Fibroblast of lung (primary cell): ENCODE data around the gene AMIGO3. TPM values are rescaled to one million over a fixed set of nuclear protein-coding genes. Genes with fewer than 3 reads are reported as not detected.
"Not testable (repeated sequence)": the region's sequence is repeated elsewhere in the genome, so short reads cannot be mapped to it uniquely, and the experiment has no call there.

ENCODE experiments used
- DNase-seq, 2 donors: peaks; one replicate each; pipeline versions ENCODE4 v3.0.0 to v3.0.0-alpha.2; 2010; ENCODE audit warnings: low read depth in 2 of 2
- H2AFZ ChIP-seq: 2 replicates; pipeline ENCODE4 v1.5.1; 2012; ENCODE audit warnings: low read length, control low read depth, inconsistent platforms
- H3K27ac ChIP-seq: 2 replicates; pipeline ENCODE4 v1.5.1; 2011; ENCODE audit warnings: low read length, control low read depth; ENCODE audit not compliant: insufficient read depth
- H3K27me3 ChIP-seq: 2 replicates; pipeline ENCODE4 v1.5.1; 2011; ENCODE audit warnings: mild to moderate bottlenecking, low read length; ENCODE audit not compliant: control insufficient read depth, insufficient read depth
- H3K36me3 ChIP-seq: 2 replicates; pipeline ENCODE4 v1.5.1; 2011; ENCODE audit warnings: low read length; ENCODE audit not compliant: control insufficient read depth, insufficient read depth
- H3K4me1 ChIP-seq: 2 replicates; pipeline ENCODE4 v1.5.1; 2011; ENCODE audit warnings: low read length; ENCODE audit not compliant: control insufficient read depth, insufficient read depth; ENCODE audit errors: extremely low read depth
- H3K4me2 ChIP-seq: 2 replicates; pipeline ENCODE4 v1.5.1; 2011; ENCODE audit warnings: low read length, control low read depth; ENCODE audit not compliant: insufficient read depth; ENCODE audit errors: extremely low read depth
- H3K4me3 ChIP-seq, 4 experiments: fragments of 200-600 bp in 1 of 4; sonication (generic) in 1 of 4; replicated peaks in 1 of 4; 2 replicates each; pipeline ENCODE4 v1.5.1; 2011 to 2016; ENCODE audit warnings: low read length in 4 of 4, low read depth in 3 of 4, mild to moderate bottlenecking in 3 of 4, control low read depth in 2 of 4, inconsistent platforms in 1 of 4, mixed read lengths in 1 of 4; ENCODE audit not compliant: insufficient read depth in 1 of 4; ENCODE audit errors: control extremely low read depth in 1 of 4
- H3K79me2 ChIP-seq: 2 replicates; pipeline ENCODE4 v1.5.1; 2012; ENCODE audit warnings: mild to moderate bottlenecking, low read length, inconsistent platforms; ENCODE audit not compliant: control insufficient read depth, insufficient read depth
- H3K9ac ChIP-seq: 2 replicates; pipeline ENCODE4 v1.5.1; 2011; ENCODE audit warnings: mild to moderate bottlenecking, low read length, control low read depth; ENCODE audit not compliant: insufficient read depth
- H3K9me3 ChIP-seq: 2 replicates; pipeline ENCODE4 v1.5.1; 2012; ENCODE audit warnings: low read depth, low read length; ENCODE audit not compliant: control insufficient read depth, insufficient read depth
- H4K20me1 ChIP-seq: 2 replicates; pipeline ENCODE4 v1.5.1; 2011; ENCODE audit warnings: low read length; ENCODE audit not compliant: control insufficient read depth, insufficient read depth; ENCODE audit errors: extremely low read depth
- EZH2 ChIP-seq: IDR thresholded peaks from 2 replicates; pipeline ENCODE4 v1.5.1; 2012; ENCODE audit warnings: low read length, control low read depth, mild to moderate bottlenecking; ENCODE audit errors: missing control alignments
- polyA plus RNA-seq, 2 donors: library from polyadenylated mRNA; depleted of rRNA in 1 of 2; stranded (reverse) in 1 of 2; unstranded in 1 of 2; fragments of >200 nt; gene quantifications; 2 replicates each; pipeline ENCODE4 v1.2.1, GENCODE V29; 2011 to 2012; ENCODE audit warnings: missing spikeins in 1 of 2
- total RNA-seq: library from RNA; depleted of rRNA; stranded (reverse); fragments of >200 nt; gene quantifications from 2 replicates; pipeline ENCODE4 v1.2.1, GENCODE V29; 2014
- TF ChIP-seq, protein P1 (sequence below), 2 donors: IDR thresholded peaks in 1 of 2; conservative IDR thresholded peaks in 1 of 2; 1 replicate in 1 of 2; 2 replicates in 1 of 2; pipeline ENCODE4 v1.5.1; 2011 to 2012; ENCODE audit warnings: low read length in 2 of 2, control low read depth in 1 of 2, inconsistent platforms in 1 of 2, low read depth in 1 of 2, mild to moderate bottlenecking in 1 of 2

Gene AMIGO3
- total and polyA plus RNA-seq, 2 donors (not counting 1 experiment from before 2014, with no cell fraction given), result 0.33 TPM; not detected in 1

DNA sequence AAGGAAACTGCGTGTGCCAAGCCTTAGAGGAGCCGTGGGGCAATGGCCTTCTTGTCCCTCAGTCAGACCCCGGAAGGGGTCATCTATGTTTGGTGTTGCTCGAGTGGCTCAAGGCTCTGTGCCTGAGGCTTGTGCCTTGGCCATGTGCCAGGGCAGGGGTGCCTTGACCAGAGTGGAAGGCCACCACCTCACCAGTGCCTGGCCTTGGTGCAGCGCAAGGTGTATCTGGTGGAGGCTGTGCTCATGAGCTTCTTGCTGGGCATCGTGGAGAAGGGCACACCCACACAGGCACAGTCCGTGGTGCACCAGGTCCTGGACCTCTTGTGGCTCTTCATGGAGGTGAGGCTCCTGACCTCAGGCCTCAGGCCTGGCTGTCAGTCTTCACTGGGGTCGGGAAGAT, 19.5 kb downstream of the AMIGO3 start:
- H3K4me3 ChIP-seq, result no peak overlapping the region
- DNase-seq, result no peak
- H3K27me3 ChIP-seq, result no peaks in the 10 kb centered on the region
- peaks cover 2% of the 10 kb centered on the region for H4K20me1 ChIP-seq
- H3K4me1 ChIP-seq, result no peaks in the 10 kb centered on the region
- H3K36me3 ChIP-seq, result peaks cover 8% of the 10 kb centered on the region
- H3K27ac ChIP-seq, result no peak overlapping the region
- no peak overlapping the region for H3K9ac ChIP-seq
- no peaks in the 10 kb centered on the region for H3K9me3 ChIP-seq
- no peaks in the 10 kb centered on the region for H3K79me2 ChIP-seq
- H3K4me2 ChIP-seq, result no peak overlapping the region
- TF ChIP-seq, protein P1, sequence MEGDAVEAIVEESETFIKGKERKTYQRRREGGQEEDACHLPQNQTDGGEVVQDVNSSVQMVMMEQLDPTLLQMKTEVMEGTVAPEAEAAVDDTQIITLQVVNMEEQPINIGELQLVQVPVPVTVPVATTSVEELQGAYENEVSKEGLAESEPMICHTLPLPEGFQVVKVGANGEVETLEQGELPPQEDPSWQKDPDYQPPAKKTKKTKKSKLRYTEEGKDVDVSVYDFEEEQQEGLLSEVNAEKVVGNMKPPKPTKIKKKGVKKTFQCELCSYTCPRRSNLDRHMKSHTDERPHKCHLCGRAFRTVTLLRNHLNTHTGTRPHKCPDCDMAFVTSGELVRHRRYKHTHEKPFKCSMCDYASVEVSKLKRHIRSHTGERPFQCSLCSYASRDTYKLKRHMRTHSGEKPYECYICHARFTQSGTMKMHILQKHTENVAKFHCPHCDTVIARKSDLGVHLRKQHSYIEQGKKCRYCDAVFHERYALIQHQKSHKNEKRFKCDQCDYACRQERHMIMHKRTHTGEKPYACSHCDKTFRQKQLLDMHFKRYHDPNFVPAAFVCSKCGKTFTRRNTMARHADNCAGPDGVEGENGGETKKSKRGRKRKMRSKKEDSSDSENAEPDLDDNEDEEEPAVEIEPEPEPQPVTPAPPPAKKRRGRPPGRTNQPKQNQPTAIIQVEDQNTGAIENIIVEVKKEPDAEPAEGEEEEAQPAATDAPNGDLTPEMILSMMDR (conservative IDR thresholded peaks at IDR 0.05 in 1 of 2, IDR thresholded peaks at IDR 0.05 in 1 of 2; ENCODE audit: low read depth in 1 of 2, low read length in 2 of 2), result no peak
- no peak for TF ChIP-seq EZH2
- H2AFZ ChIP-seq, result no peak overlapping the region

DNA sequence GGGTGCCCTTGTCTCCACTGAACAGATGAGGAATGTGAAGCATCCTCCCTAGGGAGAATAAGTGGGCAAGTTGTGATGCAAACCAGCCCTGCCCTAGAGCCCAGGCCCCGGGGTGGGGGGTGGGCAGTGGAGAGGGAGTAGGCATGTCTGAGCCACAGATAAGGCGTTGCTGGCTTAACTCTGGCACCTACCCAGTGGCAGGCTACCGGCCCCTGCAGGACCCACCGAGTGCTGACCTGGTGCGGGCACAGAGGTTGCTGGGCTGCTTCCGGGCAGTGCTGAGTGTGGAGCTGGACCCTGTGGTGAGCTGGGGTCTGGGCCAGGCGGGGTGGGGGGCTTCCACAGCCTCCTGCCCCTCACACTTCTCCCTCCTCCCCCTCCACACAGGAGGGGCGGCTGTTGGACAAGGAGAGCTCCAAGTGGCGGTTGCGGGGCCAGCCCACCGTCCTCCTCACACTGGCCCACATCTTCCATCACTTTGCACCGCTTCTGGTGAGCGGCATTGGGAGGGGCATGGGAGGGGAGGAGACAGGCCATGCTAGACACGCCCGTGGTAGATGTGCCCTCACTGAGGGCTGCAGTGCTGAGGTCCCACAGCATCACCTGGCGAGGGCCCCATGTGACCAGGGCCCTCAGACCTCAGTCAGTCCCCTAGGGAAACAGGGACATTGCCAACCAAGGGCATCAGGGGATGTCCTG, 20.1 kb downstream of the AMIGO3 start:
- Histone ChIP-seq H3K4me2 (no peak overlapping the region), H2AFZ (no peak overlapping the region), H3K27ac (no peak overlapping the region), H3K9ac (no peak overlapping the region), H3K79me2 (no peaks in the 10 kb centered on the region), H3K9me3 (no peaks in the 10 kb centered on the region), H3K36me3 (peaks cover 7% of the 10 kb centered on the region), H3K4me1 (no peaks in the 10 kb centered on the region), H4K20me1 (peaks cover 2% of the 10 kb centered on the region), H3K27me3 (no peaks in the 10 kb centered on the region), H3K4me3 (no peak overlapping the region)
- no peak for DNase-seq
- TF ChIP-seq, protein P1 (conservative IDR thresholded peaks at IDR 0.05 in 1 of 2, IDR thresholded peaks at IDR 0.05 in 1 of 2; ENCODE audit: low read depth in 1 of 2, low read length in 2 of 2), result no peak
- TF ChIP-seq EZH2, result no peak

DNA sequence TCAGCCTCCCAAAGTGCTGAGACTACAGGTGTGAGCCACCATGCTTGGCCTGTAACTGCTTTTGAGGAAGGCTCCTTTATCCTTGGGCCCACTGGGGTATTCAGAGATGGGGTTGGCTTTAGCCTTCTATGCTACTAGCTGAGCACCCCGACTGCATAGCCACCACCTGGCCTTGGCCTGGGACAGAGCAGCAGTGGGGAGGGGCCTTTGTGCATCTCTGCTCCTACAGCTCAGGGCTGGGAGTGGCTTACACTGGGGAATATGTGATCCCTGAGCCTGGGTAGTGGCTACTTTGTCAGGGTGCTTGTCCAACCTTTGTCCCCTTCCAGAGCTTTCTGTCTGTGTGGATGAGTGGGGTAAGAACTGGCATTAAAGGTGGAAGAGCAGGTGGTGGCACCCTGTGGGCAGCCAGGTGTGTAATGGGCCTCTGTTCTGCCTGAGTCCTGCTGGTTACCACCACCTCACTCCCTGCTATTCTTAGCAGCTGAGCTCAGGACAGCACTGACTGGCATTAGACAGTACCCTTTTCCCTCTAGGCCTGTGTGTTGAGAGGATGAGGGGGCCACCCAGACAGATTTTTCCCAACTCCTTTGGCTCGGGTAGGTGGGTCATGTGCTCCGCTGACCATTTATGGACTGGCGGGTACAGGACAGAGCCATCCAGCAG, 24.0 kb downstream of the AMIGO3 start:
- not testable (repeated sequence) for H3K4me2 ChIP-seq, H3K4me1 ChIP-seq, DNase-seq, H3K27me3 ChIP-seq, H3K79me2 ChIP-seq, H3K9me3 ChIP-seq, H4K20me1 ChIP-seq, H3K27ac ChIP-seq, H3K36me3 ChIP-seq, H3K4me3 ChIP-seq, H3K9ac ChIP-seq, H2AFZ ChIP-seq

DNA sequence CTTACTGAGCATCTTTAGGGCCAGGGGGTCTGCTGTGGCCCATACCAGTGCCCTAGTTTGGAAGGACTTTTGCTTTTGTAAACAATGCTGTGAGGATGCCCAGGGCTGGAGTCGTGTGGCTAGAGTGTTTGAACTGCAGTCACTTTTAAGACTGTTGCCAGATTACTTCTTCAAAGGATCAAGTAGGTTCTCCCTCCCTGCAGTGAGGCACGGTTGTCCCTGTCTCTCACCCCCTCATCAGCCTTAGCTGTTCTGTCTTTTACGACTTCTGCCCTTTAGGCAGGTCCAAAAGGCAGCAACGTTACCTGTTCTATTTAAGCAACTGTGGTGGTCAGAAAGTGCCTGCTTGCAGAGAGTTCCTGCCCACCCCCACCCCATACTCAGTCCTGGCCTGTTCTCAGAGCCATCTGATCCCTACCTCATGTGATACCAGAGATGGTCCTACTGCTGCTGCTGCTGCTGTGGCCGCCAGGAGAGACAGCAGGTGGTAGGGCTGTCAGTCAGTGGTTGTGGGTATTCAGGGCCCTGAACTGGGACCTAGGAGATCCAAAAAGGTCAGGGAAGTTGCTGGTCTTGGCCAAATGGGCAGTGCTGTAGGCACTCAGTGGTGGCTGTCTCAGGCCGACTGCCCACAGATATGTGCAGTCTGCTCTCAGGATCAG, 24.9 kb downstream of the AMIGO3 start:
- H3K27ac ChIP-seq, H3K4me1 ChIP-seq, H2AFZ ChIP-seq, H4K20me1 ChIP-seq, DNase-seq, H3K36me3 ChIP-seq, H3K27me3 ChIP-seq, H3K4me3 ChIP-seq, H3K9ac ChIP-seq, H3K4me2 ChIP-seq, H3K9me3 ChIP-seq: not testable (repeated sequence)
- peaks cover 13% of the 10 kb centered on the region for H3K79me2 ChIP-seq

DNA sequence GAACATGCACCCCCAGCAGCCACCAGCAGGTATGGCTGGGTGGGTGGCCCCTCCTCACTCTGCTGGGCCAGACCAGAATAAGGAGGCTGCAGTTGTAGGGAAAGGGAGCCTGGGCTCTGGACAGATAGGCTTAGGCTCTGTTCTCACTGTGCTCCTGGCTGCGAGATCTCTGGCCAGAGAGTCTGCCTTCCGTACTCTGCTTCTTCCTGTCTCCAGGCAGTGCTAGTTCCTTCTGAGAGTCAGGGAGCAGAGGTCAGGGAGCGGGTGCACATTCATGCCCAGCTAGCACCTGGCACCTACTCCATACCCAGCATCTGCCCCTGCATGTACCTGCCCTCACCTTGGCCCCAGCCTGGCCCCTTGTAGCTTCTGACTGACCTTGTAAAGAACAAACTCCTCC, 28.0 kb downstream of the AMIGO3 start:
- H3K36me3 ChIP-seq, H3K4me2 ChIP-seq, DNase-seq, H4K20me1 ChIP-seq, H3K27me3 ChIP-seq, H3K9ac ChIP-seq, H3K4me1 ChIP-seq, H3K9me3 ChIP-seq, H3K4me3 ChIP-seq, H2AFZ ChIP-seq, H3K27ac ChIP-seq: not testable (repeated sequence)
- H3K79me2 ChIP-seq, result peaks cover 13% of the 10 kb centered on the region
